PC-9 (cell line): ENCODE measurements around the gene KRT80. TPM values are rescaled to one million over a fixed set of nuclear protein-coding genes. Genes with fewer than 3 reads are reported as not detected.

Source experiments
- BruUV-seq: library from RNA; stranded (reverse); fragments of 400-500 nt; replicated peaks from 2 replicates; lab custom pipeline; 2021; lab: Mats Ljungman, UMichigan
- CTCF ChIA-PET: fragments of 300-600 bp; sonication (Branson Sonifier 250); formaldehyde crosslinking; loops from one replicate; lab custom pipeline; 2022; ENCODE audit warnings: antibody characterized with exemption; lab: Charles Lee
- POLR2A ChIA-PET: fragments of 300-600 bp; sonication (Branson Sonifier 250); formaldehyde crosslinking; loops from one replicate; lab custom pipeline; 2022; ENCODE audit warnings: antibody characterized with exemption; ENCODE audit not compliant: unreplicated experiment; lab: Charles Lee
- DNase-seq, 2 experiments: peaks; one replicate each; pipeline versions ENCODE4 v3.0.0 to v3.0.0-alpha.2; 2015 to 2022; ENCODE audit warnings: mixed read lengths in 1 of 2
- H2AFZ ChIP-seq: fragments of 200-600 bp; sonication (generic); 2 replicates; pipeline ENCODE4 v1.8.1; 2017; ENCODE audit warnings: antibody characterized with exemption
- H3F3A ChIP-seq: fragments of 200-600 bp; sonication (generic); 2 replicates; pipeline ENCODE4 v1.8.1; 2017; ENCODE audit warnings: antibody characterized with exemption, mild to moderate bottlenecking, low read depth; ENCODE audit not compliant: insufficient read depth
- H3K27ac ChIP-seq: fragments of 200-600 bp; sonication (generic); 2 replicates; pipeline ENCODE4 v1.6.1; 2016; ENCODE audit warnings: mixed run types
- H3K27me3 ChIP-seq: fragments of 200-600 bp; sonication (generic); 2 replicates; pipeline ENCODE4 v1.6.1; 2016; ENCODE audit warnings: low read depth, mixed run types; ENCODE audit not compliant: insufficient read depth
- H3K36me3 ChIP-seq: fragments of 200-600 bp; sonication (generic); 2 replicates; pipeline ENCODE4 v1.6.1; 2016; ENCODE audit warnings: low read depth, mixed run types
- H3K4me1 ChIP-seq: fragments of 200-600 bp; sonication (generic); replicated peaks from 2 replicates; pipeline ENCODE4 v1.6.1; 2016; ENCODE audit warnings: mixed run types; ENCODE audit not compliant: insufficient read depth
- H3K4me2 ChIP-seq: fragments of 200-600 bp; sonication (generic); 2 replicates; pipeline ENCODE4 v1.6.1; 2017; ENCODE audit warnings: mixed run types
- H3K4me3 ChIP-seq: fragments of 200-600 bp; sonication (generic); 2 replicates; pipeline ENCODE4 v1.6.1; 2016; ENCODE audit warnings: mixed run types
- H3K79me2 ChIP-seq: fragments of 200-600 bp; sonication (generic); 2 replicates; pipeline ENCODE4 v1.6.1; 2017; ENCODE audit warnings: low read depth, mixed run types
- H3K9me2 ChIP-seq: fragments of 200-600 bp; sonication (generic); 2 replicates; pipeline ENCODE4 v1.8.1; 2017; ENCODE audit warnings: mild to moderate bottlenecking; ENCODE audit not compliant: insufficient read depth
- H3K9me3 ChIP-seq: fragments of 200-600 bp; sonication (generic); 2 replicates; pipeline ENCODE4 v1.8.1; 2016; ENCODE audit warnings: low read depth; ENCODE audit not compliant: insufficient read depth
- H4K20me1 ChIP-seq: fragments of 200-600 bp; sonication (generic); 2 replicates; pipeline ENCODE4 v1.8.1; 2017; ENCODE audit not compliant: insufficient read depth
- EZH2 ChIP-seq: fragments of 200-600 bp; sonication (generic); IDR thresholded peaks from 2 replicates; pipeline ENCODE4 v1.8.0; 2017; ENCODE audit warnings: antibody characterized with exemption, low read depth
- intact Hi-C: fragments of 100-400 bp; cut with micrococcal nuclease; formaldehyde crosslinking; loops from one replicate; pipeline ENCODE4 v1.10.0; 2022; ENCODE audit not compliant: unreplicated experiment
- total RNA-seq: library from RNA; stranded (reverse); gene quantifications from 2 replicates; pipeline ENCODE4 v1.2.3, GENCODE V29; 2021
- TF ChIP-seq, protein P1 (sequence below): fragments of 200-600 bp; sonication (generic); conservative IDR thresholded peaks from 2 replicates; pipeline ENCODE4 v1.6.1; 2017; ENCODE audit warnings: mixed run types, antibody characterized with exemption, mild to moderate bottlenecking, moderate library complexity

KRT80 gene
- total RNA-seq, 1 experiment from 2014 or later = 94.9 TPM

DNA sequence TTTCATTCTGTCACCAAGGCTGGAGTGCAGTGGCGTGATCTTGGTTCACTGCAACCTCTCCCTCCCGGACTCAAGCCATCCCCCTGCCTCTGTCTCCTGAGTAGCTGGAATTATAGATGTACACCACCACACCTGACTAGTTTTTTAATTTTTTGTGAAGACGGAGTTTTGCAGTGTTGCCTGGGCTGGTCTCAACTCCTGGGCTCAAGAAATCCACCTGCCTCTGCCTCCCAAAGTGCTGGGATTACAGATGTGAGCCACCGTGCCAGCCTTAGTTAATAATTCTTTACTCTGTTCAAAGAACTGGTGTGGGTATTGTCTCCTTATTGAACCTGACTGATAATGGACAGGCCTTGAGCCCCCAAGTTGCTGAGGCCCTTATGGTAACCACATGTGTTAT is 30.9 kb upstream of the KRT80 start:
- intact Hi-C loops = no loop called here
- H3K79me2 ChIP-seq = no peaks in the 10 kb centered on the region
- H2AFZ ChIP-seq = no peak overlapping the region
- H4K20me1 ChIP-seq = no peaks in the 10 kb centered on the region
- peaks cover 33% of the 10 kb centered on the region for H3F3A ChIP-seq
- POLR2A ChIA-PET = no interaction called here
- BruUV-seq = TSS peak; percentile 41
- H3K4me2 ChIP-seq = no peak overlapping the region
- H3K9me3 ChIP-seq = no peaks in the 10 kb centered on the region
- TF ChIP-seq, protein P1, sequence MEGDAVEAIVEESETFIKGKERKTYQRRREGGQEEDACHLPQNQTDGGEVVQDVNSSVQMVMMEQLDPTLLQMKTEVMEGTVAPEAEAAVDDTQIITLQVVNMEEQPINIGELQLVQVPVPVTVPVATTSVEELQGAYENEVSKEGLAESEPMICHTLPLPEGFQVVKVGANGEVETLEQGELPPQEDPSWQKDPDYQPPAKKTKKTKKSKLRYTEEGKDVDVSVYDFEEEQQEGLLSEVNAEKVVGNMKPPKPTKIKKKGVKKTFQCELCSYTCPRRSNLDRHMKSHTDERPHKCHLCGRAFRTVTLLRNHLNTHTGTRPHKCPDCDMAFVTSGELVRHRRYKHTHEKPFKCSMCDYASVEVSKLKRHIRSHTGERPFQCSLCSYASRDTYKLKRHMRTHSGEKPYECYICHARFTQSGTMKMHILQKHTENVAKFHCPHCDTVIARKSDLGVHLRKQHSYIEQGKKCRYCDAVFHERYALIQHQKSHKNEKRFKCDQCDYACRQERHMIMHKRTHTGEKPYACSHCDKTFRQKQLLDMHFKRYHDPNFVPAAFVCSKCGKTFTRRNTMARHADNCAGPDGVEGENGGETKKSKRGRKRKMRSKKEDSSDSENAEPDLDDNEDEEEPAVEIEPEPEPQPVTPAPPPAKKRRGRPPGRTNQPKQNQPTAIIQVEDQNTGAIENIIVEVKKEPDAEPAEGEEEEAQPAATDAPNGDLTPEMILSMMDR = no peak
- no peak for TF ChIP-seq EZH2
- no peak for DNase-seq
- CTCF ChIA-PET = interaction anchor here (1.1 to 1.4 kb wide), 3 partner anchors 15 to 105 kb away, joined by 3 read pairs; no protein-coding TSS in a partner anchor
- no peaks in the 10 kb centered on the region for H3K27me3 ChIP-seq
- H3K36me3 ChIP-seq = no peaks in the 10 kb centered on the region
- H3K9me2 ChIP-seq = no peaks in the 10 kb centered on the region
- 0 out of 2 replicates have a peak overlapping the region, but pooled peaks have one; percentile 13 for H3K27ac ChIP-seq
- peaks cover 97% of the 10 kb centered on the region for H3K4me1 ChIP-seq
- no peak overlapping the region for H3K4me3 ChIP-seq

DNA sequence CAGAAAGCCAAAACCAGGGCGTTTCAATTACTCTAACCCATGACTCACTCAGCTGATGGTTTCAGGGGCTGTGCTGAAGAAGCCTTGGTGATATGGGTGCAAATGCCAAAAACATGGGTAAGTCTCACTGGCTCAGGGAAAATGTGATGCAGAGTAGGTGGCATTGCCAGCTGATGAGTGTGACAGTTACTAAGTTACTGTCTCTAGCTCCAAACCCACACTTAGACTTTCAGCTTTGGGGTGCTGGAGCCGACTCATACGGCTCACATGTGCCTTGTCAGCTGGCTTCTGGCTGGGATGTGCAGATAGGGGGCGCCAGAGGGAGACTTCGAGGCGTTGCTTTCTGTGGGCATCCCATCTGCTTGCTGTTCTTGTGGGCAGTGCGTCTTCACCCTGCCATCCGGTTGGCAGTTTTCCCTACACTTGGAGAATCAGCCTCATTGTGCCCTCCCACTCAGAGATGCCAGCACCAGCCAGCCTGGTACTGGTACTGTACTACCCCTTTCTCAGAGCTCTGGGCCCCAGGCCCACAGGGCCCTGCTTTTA is 30.2 kb upstream of the KRT80 start:
- Histone ChIP-seq H3K79me2 (no peaks in the 10 kb centered on the region), H2AFZ (no peak overlapping the region), H3F3A (peaks cover 32% of the 10 kb centered on the region), H3K27me3 (no peaks in the 10 kb centered on the region), H3K9me3 (no peaks in the 10 kb centered on the region), H3K27ac (peak overlapping the region; percentile 68), H3K4me1 (peaks cover 95% of the 10 kb centered on the region), H3K4me2 (peak overlapping the region; percentile 54), H3K4me3 (no peak overlapping the region), H3K36me3 (no peaks in the 10 kb centered on the region), H4K20me1 (no peaks in the 10 kb centered on the region), H3K9me2 (no peaks in the 10 kb centered on the region)
- DNase-seq = peak; percentile 68 to 74
- CTCF ChIA-PET = interaction anchor here (0.6 to 1.4 kb wide), 6 partner anchors 14 to 145 kb away, joined by 3 to 5 read pairs (median 3); partner anchors contain the start of gene KRT85
- TF ChIP-seq EZH2 = no peak
- TF ChIP-seq, protein P1 = peak; percentile 58
- POLR2A ChIA-PET = interaction anchor here (0.5 to 0.8 kb wide), 5 partner anchors 8 to 78 kb away, joined by 3 to 10 read pairs (median 5); partner anchors contain the start of gene KRT7
- no TSS peak for BruUV-seq
- intact Hi-C loops = no loop called here

DNA sequence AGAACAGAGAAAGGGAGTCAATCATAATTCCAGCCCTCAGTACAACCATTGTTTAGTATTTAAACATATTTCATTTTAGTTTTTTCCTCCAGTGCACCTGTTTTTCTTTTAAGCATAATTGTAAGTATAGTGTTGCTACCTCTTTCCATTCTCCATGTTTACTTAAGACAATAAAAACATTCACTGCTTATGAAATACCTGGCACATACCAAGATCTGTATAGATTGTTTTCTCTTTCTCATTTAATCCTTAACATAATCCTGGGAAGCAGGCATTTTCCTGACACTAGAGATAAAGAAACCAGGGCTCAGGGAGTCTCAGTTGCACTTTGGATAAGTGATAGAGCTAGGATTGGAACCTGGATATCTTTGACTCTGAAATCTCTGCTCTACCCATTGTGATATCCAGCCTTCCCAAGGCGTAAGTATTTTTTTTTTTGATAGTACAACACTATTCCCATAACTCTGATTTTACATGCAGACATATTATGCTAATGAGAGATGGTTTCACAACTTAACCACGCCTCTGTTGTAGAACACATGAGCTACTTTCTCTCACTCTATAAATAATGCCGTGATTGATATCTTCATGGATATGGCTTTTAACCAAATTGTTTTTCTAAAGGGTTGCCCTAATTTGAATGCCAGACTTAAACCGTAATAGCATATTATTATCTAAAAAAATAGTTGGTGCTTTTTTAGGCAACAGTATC is 29.4 kb upstream of the KRT80 start:
- Histone ChIP-seq H3F3A (peaks cover 38% of the 10 kb centered on the region), H4K20me1 (no peaks in the 10 kb centered on the region), H3K4me2 (peak overlapping the region; percentile 54), H3K27me3 (no peaks in the 10 kb centered on the region), H3K79me2 (0 out of 2 replicates have a peak, but pooled peaks cover 5% of the 10 kb centered on the region), H3K9me2 (no peaks in the 10 kb centered on the region), H3K27ac (peak overlapping the region; percentile 68), H3K4me1 (peaks cover 95% of the 10 kb centered on the region), H3K36me3 (no peaks in the 10 kb centered on the region), H2AFZ (no peak overlapping the region), H3K9me3 (no peaks in the 10 kb centered on the region), H3K4me3 (no peak overlapping the region)
- no TSS peak for BruUV-seq
- TF ChIP-seq, protein P1 = no peak
- TF ChIP-seq EZH2 = no peak
- CTCF ChIA-PET = interaction anchor here (0.6 to 1.4 kb wide), 6 partner anchors 13 to 146 kb away, joined by 3 to 5 read pairs (median 3); partner anchors contain the start of gene KRT85
- peak in 1 of 2 experiments; percentile 63 for DNase-seq
- POLR2A ChIA-PET = interaction anchor here (0.5 to 0.8 kb wide), 8 partner anchors 9 to 684 kb away, joined by 3 to 10 read pairs (median 4); partner anchors contain the start of genes KRT7 and KRT8
- intact Hi-C loops = no loop called here
